BJ (cell line): ENCODE results near the gene CEACAM1. TPM values are rescaled to one million over a fixed set of nuclear protein-coding genes. Genes with fewer than 3 reads are reported as not detected.

Source experiments
- CTCF ChIA-PET: fragments of 350-600 bp; formaldehyde crosslinking; extraction: SDS; loops from one replicate; lab custom pipeline; 2021; ENCODE audit warnings: antibody characterized with exemption, inconsistent platforms; lab: Yijun Ruan, JAX
- POLR2A ChIA-PET: fragments of 300-600 bp; sonication (Branson Sonifier 250); formaldehyde crosslinking; extraction: SDS; loops from one replicate; lab custom pipeline; 2021; ENCODE audit warnings: antibody characterized with exemption; lab: Charles Lee
- DNase-seq: peaks from one replicate; pipeline ENCODE4 v3.0.0-alpha.2; 2011; ENCODE audit warnings: low read depth
- H3K27me3 ChIP-seq: 2 replicates; pipeline ENCODE4 v1.6.0; 2011; ENCODE audit warnings: low read length; ENCODE audit not compliant: control insufficient read depth, insufficient read depth
- H3K36me3 ChIP-seq: 2 replicates; pipeline ENCODE4 v1.5.1; 2011; ENCODE audit warnings: low read length; ENCODE audit not compliant: control insufficient read depth, insufficient read depth
- H3K4me3 ChIP-seq: 2 replicates; pipeline ENCODE4 v1.5.1; 2011; ENCODE audit warnings: low read depth, mild to moderate bottlenecking, control low read depth, low read length
- CTCF ChIP-seq: IDR thresholded peaks from 2 replicates; pipeline ENCODE4 v1.5.1; 2011; ENCODE audit warnings: low read depth, mild to moderate bottlenecking, control low read depth, inconsistent platforms, low read length, moderate library complexity; ENCODE audit not compliant: insufficient read depth
- polyA plus RNA-seq: library from polyadenylated mRNA; depleted of rRNA; stranded (reverse); fragments of >200 nt; gene quantifications from 2 replicates; pipeline ENCODE4 v1.2.3, GENCODE V29; 2011

CEACAM1 gene
- polyA plus RNA-seq, 1 experiment = 0.11 TPM

GRCh38 chr19:42475366-42475765 is 52.9 kb downstream of the CEACAM1 start:
- CTCF ChIA-PET = interaction anchor here (0.6 to 2.5 kb wide), 4 partner anchors 9 to 53 kb away, joined by 3 to 5 read pairs (median 4); no protein-coding TSS in a partner anchor
- POLR2A ChIA-PET = no interaction called here
- Histone ChIP-seq H3K27me3 (no peaks in the 10 kb centered on the region; the same call in 1 of the 2 replicates), H3K4me3 (no peak overlapping the region), H3K36me3 (no peaks in the 10 kb centered on the region)
- no peak for TF ChIP-seq CTCF
- DNase-seq = no peak

DNA sequence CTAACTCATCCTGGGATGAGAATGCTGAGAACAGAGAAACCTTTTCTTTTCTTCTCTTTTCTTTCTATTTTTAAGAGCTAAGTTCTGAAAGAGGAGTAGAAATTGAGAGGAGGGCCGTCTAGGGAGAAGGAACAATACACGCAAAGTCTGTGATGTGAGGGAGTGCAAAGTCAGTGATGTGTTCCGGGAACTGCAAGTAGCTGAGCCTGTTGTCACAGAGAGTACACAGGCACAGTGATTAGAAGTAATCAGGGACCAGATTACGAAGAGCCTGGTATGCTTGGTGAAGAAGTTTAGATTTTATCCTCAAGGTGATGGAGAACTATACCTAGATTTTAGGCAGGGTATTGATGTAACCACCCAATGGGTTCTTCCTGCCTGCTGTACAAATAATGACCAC is 53.5 kb downstream of the CEACAM1 start:
- H3K4me3 ChIP-seq = no peak overlapping the region
- H3K27me3 ChIP-seq = no peaks in the 10 kb centered on the region; the same call in 1 of the 2 replicates
- H3K36me3 ChIP-seq = no peaks in the 10 kb centered on the region
- no peak for DNase-seq
- no peak for TF ChIP-seq CTCF
- ChIA-PET POLR2A (no interaction called here), CTCF (interaction anchor here (1.1 to 2.5 kb wide), 3 partner anchors 8 to 34 kb away, joined by 4 to 5 read pairs (median 5); no protein-coding TSS in a partner anchor)

DNA sequence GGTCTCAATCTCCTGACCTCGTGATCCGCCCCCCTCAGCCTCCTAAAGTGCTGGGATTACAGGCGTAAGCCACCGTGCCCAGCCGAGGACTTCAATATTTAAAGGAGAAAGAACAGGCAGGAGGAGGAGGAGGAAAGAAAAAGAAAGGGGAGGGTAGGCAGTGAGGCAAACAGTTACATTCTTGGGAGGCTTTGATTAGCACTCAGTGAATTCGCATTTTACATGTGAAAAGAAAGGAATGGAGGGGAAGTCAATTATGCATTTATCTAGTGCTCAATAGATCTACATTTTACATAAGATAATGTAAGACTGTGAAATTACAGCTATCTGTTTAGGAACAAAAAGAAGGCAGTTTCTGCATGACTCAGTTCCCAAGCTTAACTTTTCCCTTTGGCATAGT is 54.6 kb downstream of the CEACAM1 start:
- TF ChIP-seq CTCF = no peak
- H3K36me3 ChIP-seq = no peaks in the 10 kb centered on the region
- POLR2A ChIA-PET = no interaction called here
- CTCF ChIA-PET = interaction anchor here (1.1 to 2.5 kb wide), 4 partner anchors 23 to 56 kb away, joined by 3 to 5 read pairs (median 4); no protein-coding TSS in a partner anchor
- DNase-seq = no peak
- no peaks in the 10 kb centered on the region; the same call in 1 of the 2 replicates for H3K27me3 ChIP-seq
- no peak overlapping the region for H3K4me3 ChIP-seq

GRCh38 chr19:42472402-42473147 is 55.7 kb downstream of the CEACAM1 start:
- CTCF ChIA-PET = interaction anchor here (1.2 to 4.0 kb wide), 5 partner anchors 11 to 57 kb away, joined by 3 to 22 read pairs (median 4); no protein-coding TSS in a partner anchor
- no peak overlapping the region for H3K4me3 ChIP-seq
- no peaks in the 10 kb centered on the region; the same call in 1 of the 2 replicates for H3K27me3 ChIP-seq
- no peak for DNase-seq
- TF ChIP-seq CTCF = no peak
- POLR2A ChIA-PET = no interaction called here
- H3K36me3 ChIP-seq = no peaks in the 10 kb centered on the region

DNA sequence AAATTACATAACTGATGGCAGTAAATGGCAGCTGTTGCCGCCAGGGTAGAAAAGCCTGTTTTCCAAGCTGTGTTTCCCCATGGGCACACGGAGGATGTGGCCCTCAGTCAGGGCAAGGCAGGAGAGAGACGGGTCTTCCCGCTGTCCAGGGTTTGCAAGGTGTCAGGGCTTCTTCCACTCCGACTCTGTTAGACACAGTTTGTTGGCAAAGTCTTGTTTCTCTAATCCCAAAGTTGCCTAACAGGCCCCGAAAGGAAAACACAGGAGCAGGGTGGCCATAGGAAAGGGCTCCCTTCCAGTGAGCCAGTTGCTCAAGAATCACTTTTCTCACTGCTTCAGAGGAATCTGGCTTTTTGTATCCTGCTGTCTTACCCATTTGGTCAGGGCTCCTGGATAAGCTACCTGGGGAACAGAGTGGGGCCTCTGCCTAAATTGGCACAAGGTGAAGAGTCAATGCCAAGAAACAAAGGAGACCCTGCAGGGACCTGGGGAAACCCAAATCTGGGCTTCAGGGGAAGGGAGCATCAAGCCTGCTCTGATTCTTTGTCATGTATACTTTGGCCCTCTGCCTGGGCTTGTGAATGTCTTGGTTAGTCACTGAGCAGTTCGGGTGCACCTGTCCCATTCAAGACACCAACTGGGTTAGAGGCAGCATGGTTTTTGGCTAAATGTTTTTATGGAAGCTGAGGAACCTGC is 56.6 kb downstream of the CEACAM1 start:
- ChIA-PET CTCF (interaction anchor here (0.6 to 4.0 kb wide), 4 partner anchors 10 to 33 kb away, joined by 3 to 22 read pairs (median 9); no protein-coding TSS in a partner anchor), POLR2A (no interaction called here)
- no peak for TF ChIP-seq CTCF
- Histone ChIP-seq H3K36me3 (no peaks in the 10 kb centered on the region), H3K27me3 (no peaks in the 10 kb centered on the region; the same call in 1 of the 2 replicates), H3K4me3 (no peak overlapping the region)
- DNase-seq = no peak
